CD4-positive, alpha-beta T cell treated with Interleukin-15 for 4 hours (primary cell): Measurements from ENCODE around the gene PHACTR2.
"Not testable (repeated sequence)": the region's sequence is repeated elsewhere in the genome, so short reads cannot be mapped to it uniquely, and the experiment has no call there.

Experiments
- DNase-seq: peaks from one replicate; pipeline ENCODE4 v3.0.0-alpha.2; 2020; ENCODE audit warnings: low spot score

The PHACTR2 gene

DNA sequence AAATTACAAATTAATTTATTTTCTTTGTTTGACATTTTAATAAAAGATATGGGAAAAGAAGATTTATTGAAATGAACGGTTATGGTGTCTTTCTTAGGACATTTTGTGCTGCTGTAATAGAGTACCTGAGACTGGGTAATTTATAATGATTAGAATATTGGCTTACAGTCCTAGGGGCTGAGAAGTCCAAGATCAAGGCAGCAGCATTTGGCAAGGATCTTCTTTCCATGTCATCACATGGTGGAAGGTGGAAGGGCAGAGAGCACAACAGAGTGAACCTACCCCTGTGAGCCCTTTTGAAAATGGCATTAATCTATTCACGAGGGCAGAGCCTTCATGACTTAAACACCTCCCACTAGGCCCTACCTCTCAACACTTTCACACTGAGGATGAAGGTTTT, 89.7 kb downstream of the PHACTR2 start:
- DNase-seq = no peak

DNA sequence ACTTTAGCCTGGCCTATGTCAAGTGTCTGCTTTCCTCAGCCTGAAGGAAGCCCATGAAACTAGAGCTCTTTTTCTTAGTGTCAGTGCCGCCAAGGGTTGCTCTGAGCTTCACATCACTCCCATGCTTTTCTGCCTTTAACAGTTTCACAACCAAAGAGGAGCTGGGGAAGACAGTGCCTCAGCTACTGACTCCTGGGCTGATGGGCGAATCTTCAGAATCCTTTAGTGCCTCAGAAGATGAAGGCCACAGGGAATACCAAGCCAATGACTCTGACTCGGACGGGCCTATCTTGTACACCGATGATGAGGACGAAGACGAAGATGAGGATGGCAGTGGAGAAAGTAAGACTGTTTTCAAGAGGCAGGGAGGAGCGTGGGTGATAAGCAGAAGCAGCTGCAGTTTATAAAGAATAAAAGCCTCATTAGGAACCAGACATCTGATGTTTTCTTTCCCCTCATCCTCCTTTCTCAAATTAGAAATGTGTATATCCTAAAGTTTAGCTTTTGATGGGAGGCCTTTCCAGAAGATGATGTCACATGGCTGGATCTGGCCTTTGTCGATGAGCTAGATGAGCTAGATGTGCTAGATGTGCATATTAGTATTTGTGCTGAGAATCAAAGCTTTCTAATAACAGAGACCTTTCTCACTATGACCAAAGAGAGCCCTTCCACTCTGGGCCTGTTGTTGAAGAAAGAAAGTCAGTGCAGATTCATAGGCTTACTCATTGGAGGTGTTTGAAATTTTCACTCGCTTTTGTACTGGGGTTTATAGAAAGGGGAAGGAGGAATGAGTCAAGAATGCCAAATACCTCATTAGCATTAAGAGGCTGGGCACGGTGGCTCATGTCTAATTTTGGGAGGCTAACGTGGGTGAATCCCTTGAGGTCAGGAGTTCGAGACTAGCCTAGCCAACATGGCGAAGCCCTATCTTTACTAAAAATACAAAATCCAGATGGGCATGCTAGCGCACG, 94.6 kb downstream of the PHACTR2 start:
- DNase-seq = no peak

DNA sequence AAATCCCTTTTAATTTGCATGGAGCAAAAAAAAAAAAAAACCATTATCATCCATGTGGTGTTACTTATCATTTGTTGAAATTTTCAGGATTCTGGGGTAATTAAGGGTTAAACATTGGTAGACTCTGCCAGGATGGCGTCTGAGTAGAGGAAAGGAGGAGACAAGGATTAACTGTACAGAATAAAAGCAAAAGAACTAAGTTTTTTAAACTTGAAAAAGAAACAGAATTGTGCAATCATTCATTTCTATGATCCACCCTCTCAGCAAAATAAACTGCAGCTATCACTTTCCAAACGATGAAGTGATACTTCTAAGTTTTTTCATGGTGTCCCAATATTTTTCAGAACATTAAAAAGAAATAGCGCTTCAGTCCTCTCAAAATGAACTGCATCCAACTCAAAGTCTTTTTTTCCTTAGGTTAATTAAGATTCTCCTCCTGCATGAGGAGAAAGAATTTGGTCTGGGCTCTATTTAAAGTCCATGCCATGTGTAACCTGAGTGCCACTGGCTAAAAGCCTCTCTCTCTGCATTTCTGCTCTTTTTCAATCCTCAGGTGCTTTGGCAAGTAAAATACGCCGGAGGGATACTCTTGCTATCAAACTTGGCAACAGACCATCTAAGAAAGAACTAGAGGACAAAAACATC, 95.9 kb downstream of the PHACTR2 start:
- DNase-seq = no peak

DNA sequence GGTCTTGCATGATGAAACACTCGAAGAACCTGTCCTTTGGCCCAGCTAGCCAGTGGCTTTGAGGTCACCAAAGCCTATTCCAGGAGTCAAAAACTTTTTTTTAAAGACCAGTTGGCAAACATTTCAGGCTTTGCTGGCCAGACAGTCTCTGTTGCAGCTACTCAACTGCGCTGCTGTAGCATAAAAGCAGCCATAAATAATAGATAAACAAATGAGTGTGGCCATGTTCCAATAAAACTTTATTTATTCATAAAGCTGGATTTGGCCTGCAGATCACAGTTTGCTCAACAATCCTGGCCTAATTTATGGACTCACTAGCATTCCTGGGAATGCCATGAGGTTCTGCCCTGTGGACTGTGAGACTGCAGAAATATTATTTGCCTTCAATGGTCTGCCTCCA, 96.6 kb downstream of the PHACTR2 start:
- DNase-seq = no peak

DNA sequence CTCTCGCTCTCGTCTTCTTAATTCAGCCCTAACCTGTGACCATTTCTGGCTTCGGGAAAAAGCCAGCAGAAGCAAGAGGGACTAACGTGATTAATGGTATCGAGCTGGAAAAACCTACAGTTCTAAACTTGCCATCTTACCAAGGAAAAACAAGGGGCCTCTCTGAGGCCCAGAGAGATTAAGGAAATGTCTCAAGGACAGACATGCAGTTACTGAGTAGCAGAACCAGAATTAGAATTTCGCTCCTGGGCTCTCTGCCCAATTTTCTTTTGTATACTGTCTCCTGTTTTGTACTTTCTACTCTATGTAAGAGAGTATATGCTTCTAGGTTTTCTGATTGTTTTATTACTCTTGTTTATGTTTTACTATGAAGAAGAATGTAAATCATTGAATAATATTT, 97.6 kb downstream of the PHACTR2 start:
- no peak for DNase-seq

DNA sequence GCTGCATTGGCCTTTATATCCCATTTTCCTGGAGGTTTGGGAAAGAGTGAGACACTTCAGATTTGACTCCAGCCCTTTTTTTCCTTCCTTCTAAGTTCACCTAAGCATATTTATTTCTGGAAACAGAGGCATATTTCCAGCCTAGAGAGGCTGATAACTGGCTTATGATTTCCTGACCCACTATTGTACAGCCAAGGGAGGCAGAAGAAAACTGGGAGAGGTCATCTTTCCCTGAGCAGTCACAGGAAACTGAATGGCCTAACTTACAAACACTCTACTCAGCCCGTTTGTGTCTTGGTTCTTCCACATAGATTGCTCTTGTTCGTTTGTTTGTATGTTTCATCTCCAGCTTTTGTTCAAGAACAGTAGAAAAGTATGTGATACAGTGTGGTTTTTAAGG, 101.2 kb downstream of the PHACTR2 start:
- no peak for DNase-seq

DNA sequence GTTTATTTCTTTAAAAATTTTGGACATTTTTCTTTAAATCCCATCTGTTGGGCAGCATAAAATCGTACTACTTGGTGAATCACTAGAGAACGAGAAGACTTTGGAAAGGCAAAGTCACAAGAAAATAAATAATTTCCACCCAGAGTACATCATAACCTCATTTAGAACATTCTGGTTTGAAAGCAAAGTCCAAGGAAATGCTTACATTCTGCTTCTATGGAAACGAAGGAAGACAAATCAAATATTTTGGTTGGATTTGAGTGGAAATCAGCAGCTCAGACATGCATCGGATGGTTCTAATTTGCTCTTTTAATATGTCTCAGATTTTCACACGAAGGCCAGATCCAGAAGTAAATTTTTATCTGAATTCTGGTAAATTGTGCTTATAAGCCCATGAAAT, 104.7 kb downstream of the PHACTR2 start:
- no peak for DNase-seq

DNA sequence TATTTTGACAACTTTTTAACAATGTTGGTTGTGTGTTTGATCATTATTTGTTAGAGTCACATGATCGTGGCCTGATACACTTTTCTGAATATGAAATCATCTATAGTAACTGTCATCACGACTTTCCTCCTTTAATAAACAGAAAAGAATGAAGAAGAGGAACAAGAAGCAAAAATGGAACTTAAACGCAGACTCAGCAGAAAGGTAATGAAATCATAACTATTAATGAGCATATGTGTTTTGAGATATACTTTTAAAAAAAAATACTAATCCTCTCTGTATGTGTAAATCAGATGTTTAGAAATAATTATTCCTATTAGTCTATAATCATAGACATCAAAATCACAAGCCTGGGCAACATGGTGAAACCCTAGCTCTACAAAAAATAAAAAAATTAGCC, 105.3 kb downstream of the PHACTR2 start:
- DNase-seq = no peak

DNA sequence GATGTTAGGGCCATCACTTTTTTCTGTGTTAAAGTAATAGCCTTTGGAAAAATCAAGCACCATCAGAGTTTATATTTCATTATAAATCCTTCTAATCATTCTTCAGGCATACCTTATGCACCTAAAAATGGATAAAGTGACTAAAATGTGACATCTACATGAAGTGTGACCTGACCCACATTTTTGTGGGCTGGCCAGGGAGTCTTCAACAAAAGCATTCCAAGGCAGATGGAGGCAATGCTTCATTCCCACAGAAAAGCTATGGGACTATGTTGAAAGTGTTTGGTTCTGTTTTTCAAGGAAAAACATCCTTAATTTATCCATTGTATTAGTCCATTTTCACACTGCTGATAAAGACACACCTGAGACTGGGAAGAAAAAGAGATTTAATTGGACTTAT, 106.6 kb downstream of the PHACTR2 start:
- DNase-seq = no peak

DNA sequence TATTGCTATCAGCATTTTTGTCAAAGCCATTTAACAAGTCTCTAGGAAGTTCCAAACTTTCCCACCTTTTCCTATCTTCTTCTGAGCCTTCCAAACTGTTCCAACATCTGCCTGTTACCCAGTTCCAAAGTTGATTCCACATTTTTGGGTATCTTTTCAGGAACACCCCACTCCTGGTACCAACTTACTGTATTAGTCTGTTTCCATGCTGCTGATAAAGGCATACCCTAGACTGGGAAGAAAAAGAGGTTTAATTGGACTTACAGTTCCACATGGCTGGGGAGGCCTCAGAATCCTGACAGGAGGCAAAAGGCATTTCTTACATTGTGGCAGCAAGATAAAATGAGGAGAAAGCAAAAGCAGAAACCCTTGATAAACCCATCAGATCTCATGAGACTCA, 108.6 kb downstream of the PHACTR2 start:
- not testable (repeated sequence) for DNase-seq

DNA sequence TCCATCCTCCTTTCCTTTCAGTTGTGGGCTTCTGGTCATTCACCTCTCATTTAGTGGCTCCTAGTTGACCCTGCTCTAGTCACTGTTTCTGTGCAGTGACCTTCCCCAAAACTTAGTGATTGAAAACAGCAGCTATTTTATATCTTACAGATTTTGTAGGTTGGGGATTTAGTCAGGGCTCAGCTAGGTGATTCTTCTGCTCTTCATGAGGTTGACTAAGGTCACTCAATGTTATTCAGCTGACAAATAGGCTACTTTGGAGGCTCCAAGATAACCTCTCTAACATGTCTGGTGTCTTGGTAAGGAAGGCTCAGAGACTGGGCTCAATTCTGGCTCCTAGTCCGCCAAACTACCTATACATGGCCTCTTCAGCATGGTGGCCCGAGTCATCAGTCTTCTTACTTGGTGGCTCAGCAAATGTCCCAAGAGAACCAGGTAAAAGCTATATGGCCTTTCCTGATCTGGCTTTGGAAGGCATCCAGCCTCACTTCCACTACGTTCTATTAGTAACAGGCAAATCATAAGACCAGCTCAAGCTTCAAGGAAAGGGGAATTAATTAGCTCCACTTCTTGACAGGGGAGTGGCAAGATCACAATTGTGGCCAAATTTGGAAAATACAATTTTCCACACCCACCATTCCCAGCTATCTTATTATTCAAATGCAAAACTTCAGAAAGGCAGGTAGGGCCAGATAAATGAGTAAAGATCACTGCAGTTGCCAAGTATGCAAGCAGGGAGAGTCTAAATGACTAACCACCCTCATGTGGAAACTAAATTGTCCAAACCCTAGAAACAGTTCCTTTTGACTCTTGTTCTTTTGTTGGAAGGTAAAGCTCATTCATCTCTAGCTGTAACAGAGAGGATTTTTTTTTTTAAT, 114.9 kb downstream of the PHACTR2 start:
- DNase-seq = no peak

DNA sequence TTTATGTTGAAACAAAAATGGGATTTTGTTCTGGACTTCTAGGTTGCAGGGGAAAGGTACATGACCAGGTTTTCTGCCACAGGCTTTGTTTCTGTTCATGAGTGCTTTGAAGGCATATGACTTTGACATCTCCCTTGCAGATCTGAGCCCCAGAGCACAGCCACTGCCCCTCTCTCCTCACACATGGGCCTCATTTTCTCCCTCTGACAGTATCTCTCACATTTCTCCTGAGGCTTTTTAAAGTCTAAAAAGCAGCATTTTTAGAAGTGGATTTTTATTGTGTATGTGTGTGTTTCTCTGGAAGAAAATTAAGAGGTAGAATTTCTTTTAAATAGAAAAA, 115.5 kb downstream of the PHACTR2 start:
- no peak for DNase-seq

DNA sequence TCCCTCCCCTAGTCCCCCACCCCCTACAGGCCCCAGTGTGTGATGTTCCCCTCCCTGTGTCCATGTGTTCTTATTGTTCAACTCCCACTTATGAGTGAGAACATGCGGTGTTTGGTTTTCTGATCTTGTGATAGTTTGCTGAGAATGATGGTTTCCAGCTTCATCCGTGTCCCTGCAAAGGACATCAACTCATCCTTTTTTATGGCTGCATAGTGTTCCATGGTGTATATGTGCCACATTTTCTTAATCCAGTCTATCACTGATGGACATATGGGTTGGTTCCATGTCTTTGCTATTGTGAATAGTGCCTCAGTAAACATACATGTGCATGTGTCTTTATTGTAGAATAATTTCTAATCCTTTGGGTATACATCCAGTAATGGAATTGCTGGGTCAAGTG, 118.8 kb downstream of the PHACTR2 start:
- not testable (repeated sequence) for DNase-seq

DNA sequence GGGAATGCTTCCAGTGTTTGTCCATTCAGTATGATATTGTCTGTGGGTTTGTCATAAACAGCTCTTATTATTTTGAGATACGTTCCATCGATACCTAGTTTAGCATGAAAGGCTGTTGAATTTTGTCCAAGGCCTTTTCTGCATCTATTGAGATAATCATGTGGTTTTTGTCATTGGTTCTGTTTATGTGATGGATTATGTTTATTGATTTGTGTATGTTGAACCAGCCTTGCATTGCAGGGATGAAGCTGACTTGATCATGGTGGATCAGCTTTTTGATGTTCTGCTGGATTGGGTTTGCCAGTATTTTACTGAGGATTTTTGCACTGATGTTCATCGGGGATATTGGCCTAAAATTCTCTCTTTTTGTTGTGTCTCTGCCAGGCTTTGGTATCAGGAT, 120.7 kb downstream of the PHACTR2 start:
- not testable (repeated sequence) for DNase-seq

DNA sequence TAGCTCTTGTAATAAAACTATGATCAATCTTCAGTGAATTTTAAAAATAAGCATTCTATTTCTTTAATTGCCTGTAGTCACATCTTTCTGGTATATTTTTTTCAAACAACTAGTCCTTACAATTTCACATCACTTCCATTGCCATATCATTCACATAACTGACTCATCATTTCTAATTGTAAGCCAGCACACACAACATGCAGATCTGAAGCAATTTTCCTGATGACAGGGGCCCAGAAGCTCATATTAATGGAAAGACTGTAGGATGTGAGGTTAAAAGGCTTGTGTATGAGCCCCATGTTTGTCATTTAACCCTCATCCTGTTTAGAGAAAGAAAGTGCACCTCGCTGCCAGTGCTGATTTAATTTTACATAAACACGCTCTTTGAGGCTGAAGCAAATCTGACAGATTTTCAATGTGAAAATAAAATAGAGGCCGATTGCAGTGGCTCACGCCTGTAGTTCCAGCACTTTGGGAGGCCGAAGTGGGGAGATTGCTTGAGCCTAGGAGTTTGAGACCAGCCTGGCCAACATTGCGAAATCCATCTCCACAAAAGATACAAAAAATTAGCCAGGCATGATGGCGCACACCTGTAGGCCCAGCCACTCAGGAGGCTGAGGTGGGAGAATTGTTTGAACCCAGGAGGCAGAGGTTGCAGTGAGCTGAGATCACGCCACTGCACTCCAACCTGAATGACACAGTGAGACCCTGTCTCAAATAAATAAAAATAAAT, 125.2 kb downstream of the PHACTR2 start:
- no peak for DNase-seq

DNA sequence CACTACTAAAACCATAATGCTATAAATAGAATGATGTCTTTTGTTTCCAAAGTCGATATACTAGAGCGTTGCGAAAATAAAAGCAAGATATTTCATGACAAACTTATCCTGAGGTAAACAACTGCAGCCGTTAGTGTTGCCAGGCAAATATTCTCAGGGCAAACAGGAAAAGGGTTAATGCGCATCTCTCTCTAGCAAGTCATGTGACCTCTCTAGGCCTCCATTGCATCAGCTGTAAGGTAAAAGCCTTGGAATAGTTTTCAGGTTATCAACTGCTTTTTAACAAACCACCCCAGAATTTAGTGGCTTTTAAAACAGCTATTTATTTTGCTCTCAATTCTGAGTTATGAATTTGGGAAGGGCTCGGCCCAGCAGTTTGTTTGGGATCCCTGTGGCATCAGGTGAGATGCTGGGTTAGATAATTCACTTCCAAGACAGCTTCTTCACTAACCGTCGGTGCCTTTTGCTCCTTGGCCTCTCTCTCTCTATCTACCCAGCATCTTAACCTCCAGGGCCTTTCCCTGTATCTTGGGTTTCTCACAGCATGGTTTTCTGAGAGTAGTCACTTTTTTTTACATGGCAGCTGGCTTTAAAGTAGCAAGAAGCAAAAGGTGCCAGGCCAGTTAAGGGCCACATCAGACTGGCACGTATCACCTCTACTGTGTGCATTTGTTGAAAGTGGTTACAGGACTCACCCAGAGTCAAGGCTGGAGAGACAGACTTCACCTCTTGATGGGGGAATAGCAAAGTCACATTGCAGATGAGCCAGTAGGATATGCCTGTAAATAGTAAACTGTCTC, 126.2 kb downstream of the PHACTR2 start:
- no peak for DNase-seq

DNA sequence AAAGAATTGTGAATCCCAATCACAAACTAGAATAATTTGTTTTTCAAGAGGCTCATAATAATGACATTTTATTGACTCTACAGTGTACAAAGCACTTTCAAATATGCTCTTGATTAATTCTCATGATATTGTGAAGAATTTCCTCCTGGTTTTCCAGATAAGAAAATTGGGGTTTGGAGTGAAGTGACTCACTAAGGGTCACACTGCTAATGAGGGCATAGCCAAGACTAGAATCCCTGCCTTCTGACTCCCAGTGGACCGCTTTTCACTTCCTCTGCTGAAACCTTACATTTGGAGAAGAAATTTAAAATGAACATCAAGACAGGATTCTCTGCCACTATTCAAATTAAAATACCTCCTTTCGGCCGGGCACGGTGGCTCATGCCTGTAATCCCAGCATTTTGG, 127.1 kb downstream of the PHACTR2 start:
- DNase-seq = no peak

DNA sequence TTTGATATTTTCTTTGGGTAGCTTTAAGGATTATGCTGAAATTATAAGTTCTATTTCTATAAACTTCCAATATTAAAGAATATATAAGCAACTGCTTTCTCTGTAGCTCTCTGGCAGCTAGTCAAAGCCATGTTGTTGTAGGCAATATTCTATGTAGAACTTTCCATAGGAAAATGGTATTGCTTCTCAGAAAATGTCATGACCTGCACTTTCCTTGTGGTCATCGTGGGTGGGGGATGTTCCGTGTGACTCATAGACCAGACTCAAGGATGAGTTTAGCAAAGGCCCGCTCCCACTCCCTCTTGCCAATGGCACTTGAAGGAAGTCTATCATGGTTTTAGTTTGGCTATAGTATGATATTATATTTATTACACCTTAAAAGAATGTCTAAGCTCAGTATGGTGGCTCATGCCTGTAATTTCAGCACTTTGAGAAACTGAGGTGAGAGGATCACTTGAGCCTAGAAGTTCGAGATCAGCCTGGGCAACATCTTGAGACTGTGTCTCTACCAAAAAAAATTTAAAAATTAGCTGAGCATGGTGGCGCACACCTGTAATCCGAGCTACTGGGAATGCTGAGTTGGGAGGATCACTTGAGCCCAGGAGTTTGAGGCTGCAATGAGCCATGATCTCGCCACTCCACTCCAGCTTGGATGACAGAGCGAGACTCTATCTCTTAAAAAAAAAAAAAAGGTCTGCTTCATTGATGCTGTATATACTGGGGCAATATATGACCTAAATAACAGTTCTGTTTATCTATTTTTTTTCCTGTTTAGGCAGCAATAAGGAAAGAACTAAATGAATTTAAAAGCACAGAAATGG, 128.7 kb downstream of the PHACTR2 start:
- DNase-seq = peak; percentile 18

DNA sequence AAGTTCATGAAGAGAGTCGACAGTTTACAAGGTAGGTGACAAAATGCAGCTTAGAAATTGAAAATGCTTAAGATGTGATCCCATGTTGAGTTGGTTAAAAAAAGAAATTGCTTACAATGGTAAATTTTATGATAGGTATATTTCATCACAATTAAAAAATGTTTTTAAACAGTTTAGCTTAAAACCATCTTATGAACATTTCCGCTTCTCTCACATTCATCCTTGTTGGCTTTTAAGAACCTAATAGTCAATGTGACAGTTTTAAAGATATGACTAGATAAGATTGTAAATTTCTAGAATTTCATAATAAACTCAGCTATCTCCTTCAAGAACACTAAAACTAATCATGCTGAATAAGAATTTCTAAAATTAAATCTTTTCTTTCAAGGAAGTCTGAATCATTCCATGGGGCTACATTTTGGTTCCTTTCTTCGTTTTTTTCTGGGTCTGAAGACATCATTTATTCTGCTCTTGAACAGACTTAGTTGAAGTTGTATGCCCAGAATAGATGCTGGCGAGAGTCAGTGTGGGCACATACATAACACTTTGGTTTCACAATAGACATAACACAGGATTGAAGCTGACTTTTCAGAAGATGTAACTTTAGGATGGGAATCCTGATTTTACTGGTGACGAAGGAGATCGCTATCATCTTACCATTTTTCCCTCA, 129.5 kb downstream of the PHACTR2 start:
- no peak for DNase-seq

DNA sequence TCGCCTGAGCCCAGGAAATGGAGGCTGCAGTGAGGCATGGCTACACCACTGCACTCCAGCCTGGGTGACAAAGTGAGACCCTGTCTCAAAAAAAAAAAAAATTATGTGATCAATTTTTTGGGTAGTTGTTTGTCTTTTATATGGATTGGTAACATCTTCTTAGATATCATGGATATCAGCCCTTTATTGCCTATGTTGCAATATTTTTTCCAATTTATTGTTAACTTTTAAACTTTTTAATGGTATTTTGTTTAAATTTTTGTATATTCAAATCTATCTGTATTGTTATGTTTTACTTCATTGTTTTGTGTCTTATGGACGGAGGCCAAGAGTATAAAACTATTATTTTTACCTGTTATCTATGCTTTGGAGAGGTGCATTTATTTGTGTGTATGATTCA, 133.0 kb downstream of the PHACTR2 start:
- no peak for DNase-seq
